ENCODE measurements around the gene SNCAIP. TPM values are rescaled to one million over a fixed set of nuclear protein-coding genes. Genes with fewer than 3 reads are reported as not detected.

Gene SNCAIP
- polyA plus RNA-seq, 1 experiment: 12.3 TPM

DNA sequence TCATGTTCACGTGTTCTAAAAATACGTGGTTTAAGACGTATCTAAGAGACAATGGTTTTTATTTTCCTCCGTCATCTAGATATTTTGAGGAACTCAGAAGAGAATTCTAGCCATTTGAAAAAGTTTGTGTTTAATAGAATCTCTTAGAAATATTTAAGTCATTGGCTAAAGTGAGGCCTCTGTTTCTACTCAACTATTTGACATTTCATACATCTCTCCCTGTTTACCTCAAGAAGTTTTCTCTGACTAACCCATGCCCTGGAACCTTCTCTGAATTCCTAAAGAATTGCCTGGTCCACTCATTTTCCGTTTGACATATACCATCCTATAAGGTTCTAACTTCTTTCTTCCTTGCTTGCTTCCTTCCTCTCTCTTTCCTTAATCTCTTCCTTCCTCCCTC, 178.7 kb downstream of the SNCAIP start:
- ChIA-PET CTCF (no interaction called here), POLR2A (no interaction called here)
- H3K9me3 ChIP-seq (ENCODE audit: control insufficient read depth, insufficient read depth, low read length): no peaks in the 10 kb centered on the region
- H3K27ac ChIP-seq (ENCODE audit: low read depth, low read length): no peak overlapping the region
- DNase-seq (ENCODE audit: low read depth, low spot score): no peak
- H3K27me3 ChIP-seq (ENCODE audit: control insufficient read depth, insufficient read depth, low read length): no peaks in the 10 kb centered on the region
- TF ChIP-seq, protein P1, sequence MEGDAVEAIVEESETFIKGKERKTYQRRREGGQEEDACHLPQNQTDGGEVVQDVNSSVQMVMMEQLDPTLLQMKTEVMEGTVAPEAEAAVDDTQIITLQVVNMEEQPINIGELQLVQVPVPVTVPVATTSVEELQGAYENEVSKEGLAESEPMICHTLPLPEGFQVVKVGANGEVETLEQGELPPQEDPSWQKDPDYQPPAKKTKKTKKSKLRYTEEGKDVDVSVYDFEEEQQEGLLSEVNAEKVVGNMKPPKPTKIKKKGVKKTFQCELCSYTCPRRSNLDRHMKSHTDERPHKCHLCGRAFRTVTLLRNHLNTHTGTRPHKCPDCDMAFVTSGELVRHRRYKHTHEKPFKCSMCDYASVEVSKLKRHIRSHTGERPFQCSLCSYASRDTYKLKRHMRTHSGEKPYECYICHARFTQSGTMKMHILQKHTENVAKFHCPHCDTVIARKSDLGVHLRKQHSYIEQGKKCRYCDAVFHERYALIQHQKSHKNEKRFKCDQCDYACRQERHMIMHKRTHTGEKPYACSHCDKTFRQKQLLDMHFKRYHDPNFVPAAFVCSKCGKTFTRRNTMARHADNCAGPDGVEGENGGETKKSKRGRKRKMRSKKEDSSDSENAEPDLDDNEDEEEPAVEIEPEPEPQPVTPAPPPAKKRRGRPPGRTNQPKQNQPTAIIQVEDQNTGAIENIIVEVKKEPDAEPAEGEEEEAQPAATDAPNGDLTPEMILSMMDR (IDR thresholded peaks at IDR 0.05; ENCODE audit: low read depth, low read length): no peak
- no peak overlapping the region for H3K4me3 ChIP-seq (ENCODE audit: low read depth, low read length)

DNA sequence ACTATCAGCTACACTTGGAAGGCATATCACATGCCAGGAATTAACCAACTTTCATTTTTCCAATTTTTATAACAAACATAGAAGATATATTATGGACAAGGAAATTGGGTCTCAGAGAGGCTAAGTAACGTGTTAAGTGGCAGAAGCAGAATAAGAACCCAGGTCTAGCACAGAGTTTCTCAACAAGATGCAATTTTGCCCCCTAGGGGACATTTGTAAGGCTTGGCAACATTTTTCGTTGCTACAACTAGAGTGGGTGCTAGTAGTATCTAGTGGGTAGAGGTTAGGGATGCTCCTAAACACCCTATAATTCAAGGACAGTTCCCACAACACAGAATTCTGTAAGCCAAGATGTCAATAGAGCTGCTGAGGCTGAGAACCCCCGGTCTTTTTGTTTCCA, 180.6 kb downstream of the SNCAIP start:
- no peak overlapping the region for H3K27ac ChIP-seq (ENCODE audit: low read depth, low read length)
- no peak overlapping the region for H3K4me3 ChIP-seq (ENCODE audit: low read depth, low read length)
- TF ChIP-seq, protein P1 (IDR thresholded peaks at IDR 0.05; ENCODE audit: low read depth, low read length): peak; percentile 52
- ChIA-PET POLR2A (no interaction called here), CTCF (interaction anchor here (0.6 to 4.4 kb wide), 8 partner anchors 8 to 336 kb away, joined by 3 to 50 read pairs (median 4); no protein-coding TSS in a partner anchor)
- H3K9me3 ChIP-seq (ENCODE audit: control insufficient read depth, insufficient read depth, low read length): no peaks in the 10 kb centered on the region
- no peaks in the 10 kb centered on the region for H3K27me3 ChIP-seq (ENCODE audit: control insufficient read depth, insufficient read depth, low read length)
- DNase-seq (ENCODE audit: low read depth, low spot score): no peak

DNA sequence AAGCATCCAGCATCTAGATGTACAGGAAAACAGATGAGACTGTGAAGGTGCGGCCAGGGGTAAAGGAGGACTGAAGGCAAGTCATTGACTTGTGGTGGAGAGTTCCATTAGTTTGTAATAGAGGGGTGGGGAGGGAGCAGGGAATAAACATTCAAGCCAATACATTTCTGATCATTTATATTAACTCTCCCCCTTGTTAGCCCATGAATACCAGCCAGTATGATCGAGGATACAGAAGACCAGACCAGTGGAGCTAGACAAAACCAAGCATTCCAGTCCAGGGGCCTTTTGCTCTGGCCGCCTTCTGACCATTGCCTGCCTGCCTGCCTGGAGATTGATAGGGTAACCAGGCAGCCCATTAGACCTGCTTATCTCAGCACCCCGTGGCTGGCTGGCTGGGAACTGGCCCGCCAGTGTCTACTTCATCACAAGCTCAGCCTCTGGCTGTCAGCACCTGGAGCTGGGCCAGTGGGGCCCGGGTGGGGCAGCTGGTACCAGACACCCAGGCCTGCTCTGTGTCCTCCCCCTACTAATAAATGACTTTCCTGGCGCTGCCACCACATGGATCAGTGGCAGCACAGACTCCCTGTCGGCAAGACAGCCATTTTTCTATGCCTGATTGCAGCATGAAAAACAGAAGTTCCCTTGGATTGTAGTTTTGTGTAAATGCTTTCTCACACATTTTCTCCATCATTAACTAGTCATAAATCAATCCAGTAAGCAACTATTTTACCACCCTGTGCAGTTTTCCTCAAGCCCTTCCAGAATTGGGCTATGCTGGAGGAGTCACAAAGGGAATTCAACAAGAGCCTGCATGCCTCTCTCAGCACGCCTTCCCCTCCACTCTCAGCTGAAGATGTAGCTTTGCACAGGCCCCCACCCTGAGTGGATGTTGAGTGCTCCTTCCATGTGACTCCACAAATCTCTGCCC, 181.3 kb downstream of the SNCAIP start:
- Histone ChIP-seq H3K9me3 (ENCODE audit: control insufficient read depth, insufficient read depth, low read length) (no peaks in the 10 kb centered on the region), H3K27me3 (ENCODE audit: control insufficient read depth, insufficient read depth, low read length) (no peaks in the 10 kb centered on the region), H3K4me3 (ENCODE audit: low read depth, low read length) (no peak overlapping the region), H3K27ac (ENCODE audit: low read depth, low read length) (no peak overlapping the region)
- TF ChIP-seq, protein P1 (IDR thresholded peaks at IDR 0.05; ENCODE audit: low read depth, low read length): no peak
- CTCF ChIA-PET: interaction anchor here (0.7 to 4.4 kb wide), 6 partner anchors 20 to 337 kb away, joined by 3 to 50 read pairs (median 4); no protein-coding TSS in a partner anchor
- no peak for DNase-seq (ENCODE audit: low read depth, low spot score)
- POLR2A ChIA-PET: no interaction called here

DNA sequence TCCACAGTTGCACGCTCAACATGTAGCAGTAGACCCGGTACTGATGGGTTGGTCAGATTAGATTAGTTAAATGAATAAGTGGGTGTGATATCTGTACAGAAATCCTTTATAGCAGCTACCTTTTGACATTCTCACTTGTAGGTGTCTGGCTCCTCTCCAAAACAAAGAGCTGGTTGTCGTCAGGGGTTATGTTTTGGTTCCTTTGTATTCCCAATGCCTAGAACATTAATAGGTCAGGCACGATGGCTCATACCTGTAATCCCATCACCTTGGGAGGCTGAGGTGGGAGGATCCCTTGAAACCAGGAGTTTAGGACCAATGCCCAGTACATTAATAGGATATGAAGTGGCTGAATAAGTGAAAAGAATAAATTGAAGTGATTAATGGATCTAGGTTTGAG, 182.1 kb downstream of the SNCAIP start:
- no peak for DNase-seq (ENCODE audit: low read depth, low spot score)
- TF ChIP-seq, protein P1 (IDR thresholded peaks at IDR 0.05; ENCODE audit: low read depth, low read length): no peak
- POLR2A ChIA-PET: no interaction called here
- CTCF ChIA-PET: interaction anchor here (1.3 to 4.4 kb wide), 3 partner anchors 299 to 929 kb away, joined by 3 to 50 read pairs (median 6); partner anchors contain the start of gene CEP120
- H3K9me3 ChIP-seq (ENCODE audit: control insufficient read depth, insufficient read depth, low read length): no peaks in the 10 kb centered on the region
- no peak overlapping the region for H3K27ac ChIP-seq (ENCODE audit: low read depth, low read length)
- peaks cover 2% of the 10 kb centered on the region for H3K27me3 ChIP-seq (ENCODE audit: control insufficient read depth, insufficient read depth, low read length)
- no peak overlapping the region for H3K4me3 ChIP-seq (ENCODE audit: low read depth, low read length)

DNA sequence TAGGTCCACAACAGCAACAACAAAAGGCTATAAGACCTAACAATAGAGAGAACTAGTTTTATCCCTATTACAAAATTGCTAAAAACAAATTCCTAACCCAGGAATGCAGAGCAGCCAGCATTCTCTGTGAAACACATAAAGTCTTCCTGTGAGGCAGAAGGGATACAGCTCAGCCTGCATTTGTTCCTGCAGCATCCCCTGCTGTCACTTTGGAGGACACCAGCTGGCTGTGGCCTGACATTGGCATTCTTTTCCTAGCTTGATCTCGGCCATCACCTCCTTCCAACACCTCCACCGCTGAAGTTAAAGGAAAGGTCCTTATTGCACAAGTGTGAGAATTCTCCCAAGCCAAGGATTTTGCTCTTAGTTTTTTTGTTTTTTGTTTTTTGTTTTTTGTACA, 186.1 kb downstream of the SNCAIP start:
- TF ChIP-seq, protein P1 (IDR thresholded peaks at IDR 0.05; ENCODE audit: low read depth, low read length): peak; percentile 38
- H3K4me3 ChIP-seq (ENCODE audit: low read depth, low read length): no peak overlapping the region
- no peak for DNase-seq (ENCODE audit: low read depth, low spot score)
- H3K9me3 ChIP-seq (ENCODE audit: control insufficient read depth, insufficient read depth, low read length): no peaks in the 10 kb centered on the region
- CTCF ChIA-PET: interaction anchor here (0.6 to 6.6 kb wide), 4 partner anchors 179 to 303 kb away, joined by 3 to 61 read pairs (median 6); no protein-coding TSS in a partner anchor
- H3K27ac ChIP-seq (ENCODE audit: low read depth, low read length): no peak overlapping the region
- H3K27me3 ChIP-seq (ENCODE audit: control insufficient read depth, insufficient read depth, low read length): peaks cover 4% of the 10 kb centered on the region
- POLR2A ChIA-PET: no interaction called here
